HL-60 (cell line): ENCODE data around the gene PABPN1.
A peak's percentile ranks its signal among the peaks of the same experiment; 100 is the strongest.

ENCODE experiments used
- DNase-seq, 2 experiments: peaks; one replicate each; pipeline ENCODE4 v3.0.0-alpha.2; 2010 to 2020; ENCODE audit warnings: low read depth in 1 of 2, low spot score in 1 of 2
- H3K27ac ChIP-seq: fragments of 250-450 bp; sonication (Bioruptor Pico); replicated peaks from 2 replicates; pipeline ENCODE4 v1.5.1; 2020; ENCODE audit warnings: mild to moderate bottlenecking, moderate library complexity
- H3K27me3 ChIP-seq: fragments of 250-450 bp; sonication (Bioruptor Pico); 2 replicates; pipeline ENCODE4 v1.5.1; 2021; ENCODE audit warnings: mild to moderate bottlenecking, moderate library complexity; ENCODE audit not compliant: insufficient read depth, poor library complexity, severe bottlenecking
- H3K4me3 ChIP-seq: replicated peaks from 2 replicates; pipeline ENCODE4 v1.5.1; 2011; ENCODE audit warnings: mild to moderate bottlenecking, control low read depth, low read length; ENCODE audit not compliant: insufficient read depth
- CTCF ChIP-seq: IDR thresholded peaks from one replicate; pipeline ENCODE4 v1.5.1; 2011; ENCODE audit warnings: low read length, control low read depth, inconsistent platforms; ENCODE audit not compliant: insufficient read depth
- GABPA ChIP-seq: IDR thresholded peaks from 2 replicates; pipeline ENCODE4 v1.6.1; 2012; ENCODE audit warnings: low read depth
- POLR2AphosphoS5 ChIP-seq: IDR thresholded peaks from 2 replicates; pipeline ENCODE4 v1.6.1; 2012; ENCODE audit warnings: low read depth
- REST ChIP-seq: IDR thresholded peaks from 2 replicates; pipeline ENCODE4 v1.6.1; 2012; ENCODE audit warnings: low read depth; ENCODE audit not compliant: insufficient replicate concordance
- SPI1 ChIP-seq: IDR thresholded peaks from 2 replicates; pipeline ENCODE4 v1.6.1; 2012; ENCODE audit warnings: low read depth, mild to moderate bottlenecking, borderline replicate concordance

The PABPN1 gene

GRCh38 chr14:23319746-23320583 is 1.3 kb upstream of the PABPN1 start:
- DNase-seq = no peak
- Histone ChIP-seq H3K27ac (peak overlapping the region; percentile 78), H3K27me3 (no peaks in the 10 kb centered on the region), H3K4me3 (peak overlapping the region; percentile 47)
- TF ChIP-seq CTCF (no peak), POLR2AphosphoS5 (no peak)

- TF ChIP-seq POLR2AphosphoS5 (peak; percentile 66), REST (no peak), GABPA (no peak), CTCF (no peak), SPI1 (no peak)
- H3K4me3 ChIP-seq = peak overlapping the region; percentile 79
- peak in 1 of 2 experiments; percentile 33 for DNase-seq
- no peaks in the 10 kb centered on the region for H3K27me3 ChIP-seq
- H3K27ac ChIP-seq = peak overlapping the region; percentile 93
Measured at GRCh38 chr14:23321572-23322547, 603 bp downstream of the PABPN1 start.

- H3K27me3 ChIP-seq = no peaks in the 10 kb centered on the region
Measured at GRCh38 chr14:23322568-23323517, 1.6 kb downstream of the PABPN1 start.

More at GRCh38 chr14:23322568-23323517, 1.6 kb downstream of the PABPN1 start:
- no peak for DNase-seq
- no peak for TF ChIP-seq SPI1
- no peak for TF ChIP-seq CTCF
- no peak for TF ChIP-seq GABPA
- TF ChIP-seq POLR2AphosphoS5 = no peak
- no peak for TF ChIP-seq REST
- H3K4me3 ChIP-seq = peak overlapping the region; percentile 79
- H3K27ac ChIP-seq = peak overlapping the region; percentile 93
